H54 (cell line): Measurements from ENCODE around the gene CD164.

Source experiments
- DNase-seq: peaks from one replicate; pipeline ENCODE4 v3.0.0; 2011; ENCODE audit warnings: low spot score, mixed read lengths; ENCODE audit not compliant: insufficient read length
- FAIRE-seq: peaks from 3 replicates; lab custom pipeline; 2011; peaks lifted over from hg19 to GRCh38; lab: Jason Lieb, UNC
- POLR2A ChIP-seq: IDR thresholded peaks from 2 replicates; pipeline ENCODE4 v1.6.1; 2011; ENCODE audit warnings: low read depth, mild to moderate bottlenecking, low read length

The CD164 gene

DNA sequence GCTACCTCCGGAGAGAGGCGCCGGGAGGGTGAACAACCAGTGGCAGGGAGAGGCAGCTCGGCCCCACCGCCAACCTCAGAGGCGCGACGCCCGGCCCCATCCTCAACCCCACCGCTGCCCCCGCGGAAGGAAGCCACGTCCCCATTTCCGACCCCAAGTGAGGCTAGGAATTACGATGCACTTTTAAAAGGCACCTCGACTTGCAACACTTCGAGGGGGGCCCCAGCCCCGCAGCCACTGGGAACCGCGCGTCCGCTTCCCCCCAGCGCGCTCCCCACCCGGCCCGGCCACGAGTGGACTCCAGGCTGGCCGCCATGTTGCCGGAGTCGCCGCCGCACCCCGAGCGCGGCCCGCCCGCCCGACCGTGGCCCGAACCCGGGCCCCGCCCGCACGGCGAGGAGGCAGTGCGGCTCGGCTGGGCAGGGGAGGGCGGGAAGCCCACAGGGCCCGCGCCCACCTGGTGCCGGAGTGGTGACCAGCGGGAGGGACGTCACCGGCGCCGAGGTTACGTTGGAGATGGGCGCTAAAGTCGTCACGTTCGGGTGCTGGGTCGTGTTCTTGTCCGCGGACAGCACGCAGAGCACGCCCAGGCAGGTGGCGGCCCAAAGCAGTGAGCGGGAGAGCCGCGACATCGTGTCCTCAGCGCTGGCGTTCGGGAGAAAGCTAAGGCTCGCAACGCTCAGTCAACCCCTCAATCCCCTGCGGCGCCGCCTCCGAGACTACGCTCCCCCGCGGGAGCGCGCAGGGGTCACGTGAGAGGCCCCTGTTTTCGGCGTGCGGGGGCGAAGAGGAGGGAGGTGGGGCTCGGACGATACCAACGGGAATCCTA, at the start of gene CD164:
Gene CD164 (minus strand): TSS at position 721 of the 829 bp plus-strand sequence. CDS start 89 bp downstream, at position 632.
- FAIRE-seq, result no peak
- peak; percentile 67 for DNase-seq
- peak; percentile 92 for TF ChIP-seq POLR2A

DNA sequence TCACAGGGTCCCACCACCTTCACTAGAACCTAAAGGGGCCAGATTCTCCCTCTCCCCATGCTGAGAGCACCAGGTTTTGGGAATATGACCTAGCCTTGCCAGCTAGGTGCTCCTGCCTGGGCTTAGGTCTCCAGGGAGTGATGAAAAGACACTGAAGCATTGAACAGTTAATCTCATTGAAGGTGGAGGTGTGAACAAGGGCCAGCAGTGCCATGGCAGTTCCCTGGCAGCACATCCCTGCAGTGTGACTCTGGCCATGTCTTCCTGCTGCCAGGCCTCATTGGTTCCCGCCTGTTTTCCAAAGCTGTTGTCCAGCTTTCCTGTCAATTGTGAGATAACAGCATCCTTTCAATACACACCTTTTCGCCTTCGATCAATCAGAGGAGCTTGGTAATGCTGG, 47.2 kb upstream of the CD164 start:
- TF ChIP-seq POLR2A, result no peak
- no peak for DNase-seq
- no peak for FAIRE-seq

- no peak for DNase-seq
- no peak for TF ChIP-seq POLR2A
- FAIRE-seq, result no peak
These were observed 46.7 kb upstream of the CD164 start for GRCh38 chr6:109428889-109429477.

GRCh38 chr6:109424946-109425345, 42.7 kb upstream of the CD164 start:
- no peak for FAIRE-seq
- TF ChIP-seq POLR2A, result no peak
- DNase-seq, result no peak

- no peak for TF ChIP-seq POLR2A
- FAIRE-seq (no peak), DNase-seq (no peak)
These were observed 38.9 kb upstream of the CD164 start for GRCh38 chr6:109421184-109421583.

- DNase-seq (no peak), FAIRE-seq (peak; percentile 20)
- no peak for TF ChIP-seq POLR2A
These were observed 38.5 kb upstream of the CD164 start for GRCh38 chr6:109420751-109421150.

- FAIRE-seq, result no peak
- DNase-seq, result no peak
- no peak for TF ChIP-seq POLR2A
These were observed 35.4 kb upstream of the CD164 start for GRCh38 chr6:109417646-109418045.

DNA sequence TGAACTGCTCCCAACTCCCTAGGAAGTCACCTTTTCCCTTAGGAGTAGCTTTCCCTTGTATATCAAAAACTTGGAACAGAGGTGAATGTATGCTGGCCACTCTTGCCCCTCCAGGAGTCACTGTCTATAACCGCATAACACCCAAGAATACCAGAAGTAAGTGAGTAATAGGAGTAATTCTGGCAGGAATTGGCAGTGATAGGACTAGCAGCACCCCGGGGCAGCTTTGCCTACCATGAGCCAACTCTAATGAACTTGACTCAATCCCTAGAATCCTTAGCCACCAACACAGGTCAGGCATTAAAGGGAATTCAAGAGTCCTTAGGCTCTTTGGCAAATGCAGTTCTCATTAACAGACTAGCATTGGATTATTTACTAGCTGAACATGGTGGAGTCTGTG, 28.8 kb upstream of the CD164 start:
- TF ChIP-seq POLR2A, result no peak
- no peak for FAIRE-seq
- DNase-seq, result no peak

GRCh38 chr6:109406196-109406595, 23.9 kb upstream of the CD164 start:
- FAIRE-seq (no peak), DNase-seq (no peak)
- no peak for TF ChIP-seq POLR2A

GRCh38 chr6:109397020-109397419, 14.8 kb upstream of the CD164 start:
- no peak for FAIRE-seq
- no peak for DNase-seq
- TF ChIP-seq POLR2A, result no peak

GRCh38 chr6:109396046-109396718, 13.9 kb upstream of the CD164 start:
- TF ChIP-seq POLR2A, result no peak

GRCh38 chr6:109393886-109394281, 11.6 kb upstream of the CD164 start:
- FAIRE-seq (peak; percentile 15), DNase-seq (no peak)
- TF ChIP-seq POLR2A, result no peak

More at GRCh38 chr6:109396046-109396718, 13.9 kb upstream of the CD164 start:
- FAIRE-seq (no peak), DNase-seq (no peak)

GRCh38 chr6:109393157-109393885, 11.1 kb upstream of the CD164 start:
- DNase-seq (no peak), FAIRE-seq (no peak)
- no peak for TF ChIP-seq POLR2A
